HUES48 (cell line): ENCODE data around the gene COL8A1.

Experiments used
- H3K27ac ChIP-seq: one replicate; pipeline ENCODE4 v1.7.0; 2013; ENCODE audit warnings: low read depth, low read length, inconsistent platforms
- H3K27me3 ChIP-seq: 2 replicates; pipeline ENCODE4 v1.6.1; 2013; ENCODE audit warnings: mild to moderate bottlenecking, low read length; ENCODE audit not compliant: control insufficient read depth, insufficient read depth
- H3K36me3 ChIP-seq: 2 replicates; pipeline ENCODE4 v1.6.1; 2013; ENCODE audit warnings: low read length; ENCODE audit not compliant: control insufficient read depth, insufficient read depth
- H3K4me1 ChIP-seq: 2 replicates; pipeline ENCODE4 v1.6.1; 2013; ENCODE audit warnings: mild to moderate bottlenecking, low read length; ENCODE audit not compliant: control insufficient read depth, insufficient read depth
- H3K4me3 ChIP-seq: 2 replicates; pipeline ENCODE4 v1.5.1; 2013; ENCODE audit warnings: mild to moderate bottlenecking, low read depth, low read length
- H3K9ac ChIP-seq: 2 replicates; pipeline ENCODE4 v1.6.1; 2013; ENCODE audit warnings: mild to moderate bottlenecking, low read depth, low read length, moderate library complexity
- H3K9me3 ChIP-seq: 2 replicates; pipeline ENCODE4 v1.6.1; 2013; ENCODE audit warnings: low read length; ENCODE audit not compliant: control insufficient read depth, insufficient read depth

Gene COL8A1

GRCh38 chr3:99670556-99670950 is 32.2 kb downstream of the COL8A1 start:
- Histone ChIP-seq H3K9ac (no peak overlapping the region), H3K27ac (no peak overlapping the region), H3K36me3 (no peaks in the 10 kb centered on the region), H3K4me1 (peaks cover 4% of the 10 kb centered on the region; the same call in 1 of the 2 replicates), H3K4me3 (no peak overlapping the region), H3K27me3 (no peaks in the 10 kb centered on the region), H3K9me3 (no peaks in the 10 kb centered on the region)

DNA sequence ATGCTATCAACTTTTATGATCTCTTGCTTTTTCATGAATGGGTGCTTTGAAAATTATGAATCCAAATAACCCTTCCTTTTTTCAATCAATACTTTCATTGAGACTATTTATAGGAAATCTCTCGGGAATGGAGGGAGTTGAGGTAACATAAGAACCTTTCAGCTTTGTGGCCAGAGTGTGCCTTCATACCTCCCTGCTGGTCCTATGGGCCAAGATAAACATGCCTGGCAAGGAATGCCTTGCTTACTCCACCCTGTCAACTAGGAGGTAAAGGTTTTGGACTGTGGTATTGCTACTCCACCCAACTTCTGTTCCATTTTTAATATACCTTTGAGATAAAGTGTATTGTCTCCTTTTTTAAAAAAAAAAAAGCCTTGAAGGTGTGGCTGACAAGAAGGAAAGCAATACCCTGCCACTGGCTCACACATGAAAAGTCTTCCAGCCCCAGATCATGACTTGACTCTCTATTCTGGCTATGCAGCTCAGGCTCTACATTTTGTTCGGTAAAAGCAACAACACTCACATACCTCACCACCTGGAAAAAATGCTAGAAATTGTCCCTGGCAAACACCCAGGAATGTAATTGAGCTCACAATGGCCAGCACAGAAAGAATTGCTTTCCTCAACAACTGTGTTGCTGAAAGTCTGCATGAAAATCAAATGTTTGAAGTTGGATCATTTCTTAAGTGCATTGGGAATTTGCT is 35.8 kb downstream of the COL8A1 start:
- Histone ChIP-seq H3K36me3 (no peaks in the 10 kb centered on the region), H3K27me3 (no peaks in the 10 kb centered on the region), H3K4me3 (no peak overlapping the region), H3K4me1 (no peaks in the 10 kb centered on the region; the same call in 1 of the 2 replicates), H3K9me3 (no peaks in the 10 kb centered on the region), H3K27ac (no peak overlapping the region), H3K9ac (no peak overlapping the region)

DNA sequence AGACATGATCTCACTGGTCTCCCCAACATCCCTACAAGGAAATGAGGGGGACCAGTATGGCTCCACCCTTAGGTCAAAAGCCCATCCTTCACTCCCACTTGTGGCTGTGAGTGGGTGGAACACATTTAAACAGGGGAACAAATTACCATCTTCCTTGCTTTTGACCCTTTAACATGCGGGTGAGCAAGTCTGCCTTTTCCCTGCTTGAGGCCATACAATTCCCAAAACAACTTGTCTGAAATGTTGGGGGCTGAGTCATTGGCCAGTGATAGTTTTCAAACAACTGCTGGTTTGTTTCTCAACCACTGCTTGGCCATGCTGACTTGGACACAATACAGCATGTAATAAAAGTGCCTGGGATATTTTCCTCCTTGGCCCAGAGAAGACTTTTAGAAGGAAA is 39.6 kb downstream of the COL8A1 start:
- no peaks in the 10 kb centered on the region for H3K36me3 ChIP-seq
- no peak overlapping the region for H3K27ac ChIP-seq
- H3K4me3 ChIP-seq: no peak overlapping the region
- no peak overlapping the region for H3K9ac ChIP-seq
- no peaks in the 10 kb centered on the region; the same call in 1 of the 2 replicates for H3K4me1 ChIP-seq
- no peaks in the 10 kb centered on the region for H3K9me3 ChIP-seq
- no peaks in the 10 kb centered on the region for H3K27me3 ChIP-seq

DNA sequence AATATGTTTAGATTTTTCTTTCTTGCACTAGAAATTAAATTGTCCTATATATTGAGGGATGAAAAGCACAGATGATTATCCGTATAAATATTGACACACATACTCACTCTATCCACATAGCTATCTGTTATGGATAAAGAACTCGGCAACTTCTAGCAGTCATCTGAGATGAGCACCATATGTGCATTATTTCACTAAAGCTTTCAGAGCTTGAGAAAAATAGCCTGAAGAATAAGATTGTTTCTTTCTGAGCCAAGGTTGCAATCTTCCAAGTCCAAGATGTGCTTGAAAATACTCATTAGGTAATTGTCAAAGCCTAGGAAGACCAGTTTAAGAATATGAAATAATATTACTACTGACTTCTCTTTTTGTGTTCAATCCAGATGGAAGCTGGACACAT is 40.5 kb downstream of the COL8A1 start:
- Histone ChIP-seq H3K36me3 (no peaks in the 10 kb centered on the region), H3K9ac (no peak overlapping the region), H3K4me1 (no peaks in the 10 kb centered on the region; the same call in 1 of the 2 replicates), H3K9me3 (no peaks in the 10 kb centered on the region), H3K4me3 (no peak overlapping the region), H3K27me3 (no peaks in the 10 kb centered on the region), H3K27ac (no peak overlapping the region)

DNA sequence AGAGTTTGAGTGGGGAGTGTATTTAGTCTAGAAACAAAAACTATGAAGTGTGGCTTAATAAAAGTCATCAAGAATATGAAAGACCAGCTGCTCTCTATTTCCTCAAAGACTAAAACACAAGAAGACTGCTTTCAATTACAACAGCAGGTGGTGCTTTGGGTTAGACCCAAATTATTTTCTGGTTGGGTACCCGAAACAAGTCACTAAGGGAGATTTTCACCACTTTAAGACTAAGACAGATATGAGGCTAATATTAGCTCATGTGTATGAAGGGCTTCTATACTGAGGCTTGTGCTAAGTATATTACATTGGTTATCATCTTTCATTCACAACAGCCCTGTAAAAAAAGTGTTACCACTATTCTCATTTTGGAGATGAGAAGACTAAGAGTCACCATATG is 43.1 kb downstream of the COL8A1 start:
- no peak overlapping the region for H3K27ac ChIP-seq
- no peaks in the 10 kb centered on the region for H3K27me3 ChIP-seq
- no peaks in the 10 kb centered on the region; the same call in 1 of the 2 replicates for H3K4me1 ChIP-seq
- no peak overlapping the region for H3K9ac ChIP-seq
- H3K4me3 ChIP-seq: no peak overlapping the region
- no peaks in the 10 kb centered on the region for H3K9me3 ChIP-seq
- no peaks in the 10 kb centered on the region for H3K36me3 ChIP-seq

- Histone ChIP-seq H3K4me3 (no peak overlapping the region), H3K36me3 (no peaks in the 10 kb centered on the region), H3K9me3 (no peaks in the 10 kb centered on the region), H3K9ac (no peak overlapping the region), H3K4me1 (no peaks in the 10 kb centered on the region; the same call in 1 of the 2 replicates), H3K27me3 (no peaks in the 10 kb centered on the region), H3K27ac (no peak overlapping the region)
Measured at GRCh38 chr3:99681976-99682375, 43.6 kb downstream of the COL8A1 start.

DNA sequence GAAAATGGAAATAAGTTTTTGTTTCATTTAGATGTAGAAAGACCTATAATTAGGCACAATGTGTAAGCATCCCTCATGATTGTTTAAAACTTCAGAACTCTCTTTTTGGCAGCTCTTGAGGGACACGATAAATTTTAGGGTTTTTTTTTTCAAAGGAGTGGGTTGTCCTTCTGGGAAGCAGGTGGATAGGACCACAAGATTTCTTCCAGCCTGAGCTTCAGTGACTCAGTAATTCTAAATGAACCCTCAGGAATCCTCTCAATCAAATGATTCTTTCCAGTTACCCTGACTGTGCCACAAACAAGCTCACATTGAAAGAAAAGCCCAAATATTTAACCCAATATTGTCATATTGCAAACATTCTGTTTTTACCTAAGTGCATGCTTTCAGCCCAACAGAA is 45.1 kb downstream of the COL8A1 start:
- Histone ChIP-seq H3K4me1 (no peaks in the 10 kb centered on the region), H3K4me3 (no peak overlapping the region), H3K27me3 (no peaks in the 10 kb centered on the region), H3K36me3 (no peaks in the 10 kb centered on the region), H3K9me3 (no peaks in the 10 kb centered on the region), H3K9ac (no peak overlapping the region), H3K27ac (no peak overlapping the region)

- no peak overlapping the region for H3K4me3 ChIP-seq
- no peak overlapping the region for H3K9ac ChIP-seq
- no peaks in the 10 kb centered on the region for H3K9me3 ChIP-seq
- H3K27ac ChIP-seq: no peak overlapping the region
- no peaks in the 10 kb centered on the region for H3K27me3 ChIP-seq
- no peaks in the 10 kb centered on the region for H3K36me3 ChIP-seq
- H3K4me1 ChIP-seq: no peaks in the 10 kb centered on the region
Measured at GRCh38 chr3:99683876-99684275, 45.5 kb downstream of the COL8A1 start.

DNA sequence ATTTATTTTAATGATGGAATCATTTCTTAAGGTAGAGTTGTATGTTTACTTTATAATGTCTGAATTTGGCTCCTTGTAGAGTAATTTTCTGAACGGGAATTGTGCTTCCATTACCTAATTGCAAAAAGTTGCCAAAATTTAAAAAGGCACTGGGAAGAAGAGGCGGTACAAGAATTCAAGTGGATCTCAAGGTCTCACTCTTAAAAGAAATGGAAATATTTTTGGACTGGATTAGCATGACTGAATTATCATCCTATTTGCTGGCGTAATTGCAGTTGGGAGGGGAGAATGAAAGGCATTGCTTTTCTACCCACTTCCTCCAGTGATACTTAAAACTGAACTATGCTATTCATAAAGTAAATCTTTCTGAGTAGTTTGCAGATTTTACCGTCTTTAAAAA is 46.2 kb downstream of the COL8A1 start:
- Histone ChIP-seq H3K36me3 (no peaks in the 10 kb centered on the region), H3K4me3 (no peak overlapping the region), H3K4me1 (no peaks in the 10 kb centered on the region), H3K9ac (no peak overlapping the region), H3K9me3 (no peaks in the 10 kb centered on the region), H3K27ac (no peak overlapping the region), H3K27me3 (no peaks in the 10 kb centered on the region)

DNA sequence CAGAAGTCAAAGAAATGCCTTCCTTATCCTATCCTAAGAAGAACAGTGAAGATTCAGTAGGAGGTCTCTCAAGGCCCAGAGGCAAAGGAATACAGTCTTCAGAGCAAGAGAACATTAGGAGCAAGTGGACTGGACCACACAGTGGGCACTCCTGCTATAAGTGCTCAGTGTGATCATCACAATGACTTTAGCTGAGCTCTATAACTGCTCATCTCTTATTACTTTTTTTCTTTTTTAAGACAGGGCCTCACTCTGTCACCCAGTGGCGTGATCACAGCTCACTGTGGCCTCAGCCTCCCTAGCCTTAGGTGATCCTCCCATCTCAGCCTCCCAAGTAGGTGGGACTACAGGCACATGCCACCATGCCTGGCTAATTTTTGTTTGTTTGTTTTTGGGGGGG is 48.1 kb downstream of the COL8A1 start:
- no peaks in the 10 kb centered on the region for H3K4me1 ChIP-seq
- no peak overlapping the region for H3K27ac ChIP-seq
- no peaks in the 10 kb centered on the region for H3K36me3 ChIP-seq
- no peaks in the 10 kb centered on the region for H3K27me3 ChIP-seq
- H3K4me3 ChIP-seq: no peak overlapping the region
- H3K9me3 ChIP-seq: no peaks in the 10 kb centered on the region
- no peak overlapping the region for H3K9ac ChIP-seq

- H3K36me3 ChIP-seq: no peaks in the 10 kb centered on the region
- no peak overlapping the region for H3K9ac ChIP-seq
- no peaks in the 10 kb centered on the region for H3K4me1 ChIP-seq
- no peaks in the 10 kb centered on the region for H3K9me3 ChIP-seq
- H3K4me3 ChIP-seq: no peak overlapping the region
- H3K27me3 ChIP-seq: no peaks in the 10 kb centered on the region
- no peak overlapping the region for H3K27ac ChIP-seq
Measured at GRCh38 chr3:99686955-99687612, 48.7 kb downstream of the COL8A1 start.
